C4-2B (cell line): Measurements from ENCODE around the gene FOXF1.

Source experiments
- ZFX ChIP-seq: fragments of 450-650 bp; IDR thresholded peaks from 2 replicates; pipeline ENCODE4 v1.6.1; 2017
- TF ChIP-seq, protein P1 (sequence below): fragments of 450-650 bp; conservative IDR thresholded peaks from 2 replicates; pipeline ENCODE4 v1.5.1; 2017; ENCODE audit warnings: mild to moderate bottlenecking

DNA sequence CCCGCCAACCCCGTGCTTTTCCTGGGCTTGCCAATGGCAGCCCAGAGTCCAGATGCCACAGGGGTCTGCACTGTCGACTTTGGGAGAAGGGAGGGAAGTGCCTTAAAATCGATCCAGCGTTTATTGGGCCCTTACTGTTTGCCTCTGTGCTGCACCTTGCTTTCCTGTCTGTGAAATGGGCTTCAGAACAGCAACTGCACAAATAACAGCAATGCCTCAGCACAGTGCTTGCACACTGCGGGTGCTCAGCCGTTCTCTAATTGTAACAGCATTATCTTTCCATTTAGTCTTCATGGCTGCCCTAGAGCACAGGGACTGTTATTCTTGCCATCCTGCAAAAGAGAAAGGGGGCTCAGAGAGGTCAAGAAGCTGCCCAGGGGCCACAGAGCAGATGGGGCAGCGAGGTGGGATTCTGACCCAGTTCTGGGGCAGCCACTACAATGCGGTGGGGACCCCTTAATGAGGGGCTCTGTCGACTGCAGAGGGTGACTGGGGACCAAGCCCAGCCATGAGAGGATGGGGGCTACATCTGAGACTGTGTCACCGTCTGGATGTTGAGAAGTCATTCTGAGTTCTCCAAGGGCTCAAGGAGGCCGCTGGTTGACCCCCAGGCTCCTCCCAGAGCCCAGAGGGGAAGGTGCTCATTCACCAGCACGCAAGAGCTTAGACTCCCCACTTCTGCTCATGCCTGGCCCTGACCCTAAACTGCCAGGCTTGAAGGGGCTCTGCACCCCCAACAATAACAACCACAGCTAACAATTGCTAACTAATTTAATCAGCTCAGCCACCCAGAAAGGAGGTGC is 9.4 kb upstream of the FOXF1 start:
- TF ChIP-seq, protein P1, sequence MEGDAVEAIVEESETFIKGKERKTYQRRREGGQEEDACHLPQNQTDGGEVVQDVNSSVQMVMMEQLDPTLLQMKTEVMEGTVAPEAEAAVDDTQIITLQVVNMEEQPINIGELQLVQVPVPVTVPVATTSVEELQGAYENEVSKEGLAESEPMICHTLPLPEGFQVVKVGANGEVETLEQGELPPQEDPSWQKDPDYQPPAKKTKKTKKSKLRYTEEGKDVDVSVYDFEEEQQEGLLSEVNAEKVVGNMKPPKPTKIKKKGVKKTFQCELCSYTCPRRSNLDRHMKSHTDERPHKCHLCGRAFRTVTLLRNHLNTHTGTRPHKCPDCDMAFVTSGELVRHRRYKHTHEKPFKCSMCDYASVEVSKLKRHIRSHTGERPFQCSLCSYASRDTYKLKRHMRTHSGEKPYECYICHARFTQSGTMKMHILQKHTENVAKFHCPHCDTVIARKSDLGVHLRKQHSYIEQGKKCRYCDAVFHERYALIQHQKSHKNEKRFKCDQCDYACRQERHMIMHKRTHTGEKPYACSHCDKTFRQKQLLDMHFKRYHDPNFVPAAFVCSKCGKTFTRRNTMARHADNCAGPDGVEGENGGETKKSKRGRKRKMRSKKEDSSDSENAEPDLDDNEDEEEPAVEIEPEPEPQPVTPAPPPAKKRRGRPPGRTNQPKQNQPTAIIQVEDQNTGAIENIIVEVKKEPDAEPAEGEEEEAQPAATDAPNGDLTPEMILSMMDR: no peak
- no peak for TF ChIP-seq ZFX
